ENCODE data around the gene MN1.

DNA sequence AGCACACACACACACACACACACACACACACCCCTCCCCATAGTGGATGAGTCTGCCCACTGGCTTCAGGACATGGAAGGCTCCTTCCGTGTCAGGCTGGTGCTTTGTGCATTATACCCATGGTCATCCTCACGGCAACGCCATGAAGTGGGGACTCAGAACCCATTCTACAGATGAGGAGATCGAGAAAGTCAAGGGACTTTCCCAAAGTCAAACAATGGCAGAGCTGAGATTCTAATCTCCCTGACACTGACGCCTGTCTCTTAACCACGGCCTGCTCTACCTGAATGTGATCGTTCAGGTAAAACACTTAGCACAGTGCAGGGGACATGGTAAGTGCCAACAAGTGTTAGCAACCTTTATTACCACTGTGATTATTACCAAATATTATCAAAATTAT, 4.3 kb upstream of the MN1 start:
- TF ChIP-seq CEBPB (IDR thresholded peaks at IDR 0.05) (no peak), CHD2 (IDR thresholded peaks at IDR 0.05; ENCODE audit: low read length, partially characterized antibody) (no peak), MYC (IDR thresholded peaks at IDR 0.05; ENCODE audit: borderline replicate concordance, low read length) (no peak), FOSL2 (IDR thresholded peaks at IDR 0.05) (no peak), FOSL2 (CRISPR knock-in tag; IDR thresholded peaks at IDR 0.05) (no peak), RNF2 (IDR thresholded peaks at IDR 0.05; ENCODE audit: borderline replicate concordance, low read depth) (no peak), CHD4 (IDR thresholded peaks at IDR 0.05; ENCODE audit: borderline replicate concordance) (no peak), TP53 (CRISPR knock-in tag; IDR thresholded peaks at IDR 0.05) (no peak)
- TF ChIP-seq, protein P1, sequence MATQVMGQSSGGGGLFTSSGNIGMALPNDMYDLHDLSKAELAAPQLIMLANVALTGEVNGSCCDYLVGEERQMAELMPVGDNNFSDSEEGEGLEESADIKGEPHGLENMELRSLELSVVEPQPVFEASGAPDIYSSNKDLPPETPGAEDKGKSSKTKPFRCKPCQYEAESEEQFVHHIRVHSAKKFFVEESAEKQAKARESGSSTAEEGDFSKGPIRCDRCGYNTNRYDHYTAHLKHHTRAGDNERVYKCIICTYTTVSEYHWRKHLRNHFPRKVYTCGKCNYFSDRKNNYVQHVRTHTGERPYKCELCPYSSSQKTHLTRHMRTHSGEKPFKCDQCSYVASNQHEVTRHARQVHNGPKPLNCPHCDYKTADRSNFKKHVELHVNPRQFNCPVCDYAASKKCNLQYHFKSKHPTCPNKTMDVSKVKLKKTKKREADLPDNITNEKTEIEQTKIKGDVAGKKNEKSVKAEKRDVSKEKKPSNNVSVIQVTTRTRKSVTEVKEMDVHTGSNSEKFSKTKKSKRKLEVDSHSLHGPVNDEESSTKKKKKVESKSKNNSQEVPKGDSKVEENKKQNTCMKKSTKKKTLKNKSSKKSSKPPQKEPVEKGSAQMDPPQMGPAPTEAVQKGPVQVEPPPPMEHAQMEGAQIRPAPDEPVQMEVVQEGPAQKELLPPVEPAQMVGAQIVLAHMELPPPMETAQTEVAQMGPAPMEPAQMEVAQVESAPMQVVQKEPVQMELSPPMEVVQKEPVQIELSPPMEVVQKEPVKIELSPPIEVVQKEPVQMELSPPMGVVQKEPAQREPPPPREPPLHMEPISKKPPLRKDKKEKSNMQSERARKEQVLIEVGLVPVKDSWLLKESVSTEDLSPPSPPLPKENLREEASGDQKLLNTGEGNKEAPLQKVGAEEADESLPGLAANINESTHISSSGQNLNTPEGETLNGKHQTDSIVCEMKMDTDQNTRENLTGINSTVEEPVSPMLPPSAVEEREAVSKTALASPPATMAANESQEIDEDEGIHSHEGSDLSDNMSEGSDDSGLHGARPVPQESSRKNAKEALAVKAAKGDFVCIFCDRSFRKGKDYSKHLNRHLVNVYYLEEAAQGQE (IDR thresholded peaks at IDR 0.05): no peak
- TF ChIP-seq, protein P2, sequence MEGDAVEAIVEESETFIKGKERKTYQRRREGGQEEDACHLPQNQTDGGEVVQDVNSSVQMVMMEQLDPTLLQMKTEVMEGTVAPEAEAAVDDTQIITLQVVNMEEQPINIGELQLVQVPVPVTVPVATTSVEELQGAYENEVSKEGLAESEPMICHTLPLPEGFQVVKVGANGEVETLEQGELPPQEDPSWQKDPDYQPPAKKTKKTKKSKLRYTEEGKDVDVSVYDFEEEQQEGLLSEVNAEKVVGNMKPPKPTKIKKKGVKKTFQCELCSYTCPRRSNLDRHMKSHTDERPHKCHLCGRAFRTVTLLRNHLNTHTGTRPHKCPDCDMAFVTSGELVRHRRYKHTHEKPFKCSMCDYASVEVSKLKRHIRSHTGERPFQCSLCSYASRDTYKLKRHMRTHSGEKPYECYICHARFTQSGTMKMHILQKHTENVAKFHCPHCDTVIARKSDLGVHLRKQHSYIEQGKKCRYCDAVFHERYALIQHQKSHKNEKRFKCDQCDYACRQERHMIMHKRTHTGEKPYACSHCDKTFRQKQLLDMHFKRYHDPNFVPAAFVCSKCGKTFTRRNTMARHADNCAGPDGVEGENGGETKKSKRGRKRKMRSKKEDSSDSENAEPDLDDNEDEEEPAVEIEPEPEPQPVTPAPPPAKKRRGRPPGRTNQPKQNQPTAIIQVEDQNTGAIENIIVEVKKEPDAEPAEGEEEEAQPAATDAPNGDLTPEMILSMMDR (IDR thresholded peaks at IDR 0.05): no peak

All from A549 (cell line).